ENCODE measurements around the gene MRPS27. TPM values are rescaled to one million over a fixed set of nuclear protein-coding genes. Genes with fewer than 3 reads are reported as not detected.

The MRPS27 gene
- 50.4 to 58.3 TPM (median 56.1 TPM) in 5 replicates for total RNA-seq (2022; extraction: Qiagen RNA extraction; ENCODE audit: low read depth)

DNA sequence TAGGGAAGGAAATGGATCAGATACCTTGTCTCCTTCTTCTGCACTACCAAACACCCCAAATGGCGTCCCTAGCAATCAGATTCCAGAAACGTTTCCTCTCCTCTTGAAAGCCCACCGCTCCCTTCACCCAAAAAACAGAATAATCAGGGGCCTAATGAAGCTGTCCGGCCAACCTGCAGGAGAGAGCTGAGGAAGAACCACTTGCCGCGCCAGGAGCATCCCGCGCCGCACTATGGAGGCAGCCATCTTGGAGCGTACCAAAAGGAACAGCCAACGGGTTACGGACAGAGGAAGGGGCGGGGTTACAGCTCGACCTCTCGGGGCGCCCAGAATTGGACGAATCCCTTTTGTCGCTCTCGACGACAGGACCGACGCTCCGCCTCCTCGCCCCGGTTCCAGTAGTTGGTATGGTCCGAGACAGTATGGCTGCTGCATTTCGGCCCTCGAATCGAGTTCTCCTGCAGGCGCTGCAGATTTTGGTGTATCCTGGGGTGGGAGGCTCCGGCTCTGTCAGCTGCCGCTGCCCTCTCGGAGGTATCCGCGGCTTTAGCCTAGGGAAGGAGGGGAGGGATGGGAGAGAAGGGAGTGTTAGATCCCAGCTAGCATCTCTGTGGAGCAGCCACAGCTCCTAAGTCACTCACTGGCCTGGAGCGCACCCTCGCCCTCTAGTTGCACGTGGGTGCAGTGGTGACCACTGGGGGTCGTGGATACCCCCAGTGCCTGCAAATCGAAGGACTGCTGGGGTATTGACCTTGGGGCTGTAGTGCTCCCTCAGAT is at the start of gene MRPS27, which contains the start of gene PTCD2:
Gene MRPS27, minus strand, starts transcription at position 265 of the 777 bp plus-strand sequence. Its CDS starts 19 bp downstream, at position 246.
Gene PTCD2, plus strand, starts transcription at position 398 of the 777 bp plus-strand sequence. Its CDS starts 10 bp downstream, at position 408.

Other genes starting within 250 kb of the MRPS27 start
- gene MAP1B, start 212.8 kb downstream of the MRPS27 start, total RNA-seq (2022; extraction: Qiagen RNA extraction; ENCODE audit: low read depth), result 27.9 to 50.7 TPM (median 47.0 TPM) in 5 replicates
- gene PTCD2, start 133 bp upstream of the MRPS27 start, total RNA-seq (2022; extraction: Qiagen RNA extraction; ENCODE audit: low read depth), result 7.1 to 11.8 TPM (median 10.2 TPM) in 5 replicates
- not detected in 5 replicates for gene ZNF366, start 187.2 kb upstream of the MRPS27 start, total RNA-seq (2022; extraction: Qiagen RNA extraction; ENCODE audit: low read depth)

Measured in A549 treated with ZK216348 at 1 μM for 4 hours (cell line).